ENCODE measurements around the gene KCNQ1. TPM values are rescaled to one million over a fixed set of nuclear protein-coding genes. Genes with fewer than 3 reads are reported as not detected.

Gene KCNQ1
- total RNA-seq, 3 donors from 2014 or later (not counting 1 experiment from before 2014, with no cell fraction given) = 1.9 to 7.8 (median 3.3) TPM

- ATAC-seq = no peak
- H3K9me3 ChIP-seq (ENCODE audit: control insufficient read depth, insufficient read depth, low read length) = no peaks in the 10 kb centered on the region
- H3K27ac ChIP-seq (ENCODE audit: low read length) = no peak overlapping the region
- H3K27me3 Mint-ChIP-seq (ENCODE audit: low read depth in 2 of 2) = peaks cover 25 to 29% of the 10 kb centered on the region in 2 donors
- H3K27ac Mint-ChIP-seq = no peak overlapping the region
- TF ChIP-seq CTCF (IDR thresholded peaks at IDR 0.05) = no peak
- H3K4me1 ChIP-seq (ENCODE audit: control insufficient read depth, insufficient read depth, low read length) = no peaks in the 10 kb centered on the region
- DNase-seq = peak in 1 of 2 donors; percentile 11
- no peak overlapping the region for H3K4me3 Mint-ChIP-seq
- H3K36me3 ChIP-seq (ENCODE audit: control insufficient read depth, insufficient read depth, low read length) = no peaks in the 10 kb centered on the region
- H3K9me3 Mint-ChIP-seq = no peaks in the 10 kb centered on the region
- H3K4me1 Mint-ChIP-seq = no peaks in the 10 kb centered on the region
- intact Hi-C loops (cut with micrococcal nuclease) = no loop called here
- H3K36me3 Mint-ChIP-seq = no peaks in the 10 kb centered on the region
- no peak overlapping the region for H3K4me3 ChIP-seq (ENCODE audit: low read length)
- H3K27me3 ChIP-seq (ENCODE audit: control insufficient read depth, insufficient read depth, low read length) = no peaks in the 10 kb centered on the region
- WGBS (ENCODE audit: insufficient coverage) = 89% methylated on average over 9 of the region's 9 CpGs
Measured at GRCh38 chr11:2770761-2771301, 326.0 kb downstream of the KCNQ1 start.

GRCh38 chr11:2771758-2772466, 327.1 kb downstream of the KCNQ1 start:
- Histone ChIP-seq H3K27ac (ENCODE audit: low read length) (no peak overlapping the region), H3K4me3 (ENCODE audit: low read length) (no peak overlapping the region), H3K27me3 (ENCODE audit: control insufficient read depth, insufficient read depth, low read length) (no peaks in the 10 kb centered on the region), H3K9me3 (ENCODE audit: control insufficient read depth, insufficient read depth, low read length) (no peaks in the 10 kb centered on the region), H3K4me1 (ENCODE audit: control insufficient read depth, insufficient read depth, low read length) (no peaks in the 10 kb centered on the region), H3K36me3 (ENCODE audit: control insufficient read depth, insufficient read depth, low read length) (no peaks in the 10 kb centered on the region)
- Mint-ChIP-seq H3K4me3 (no peak overlapping the region), H3K27me3 (ENCODE audit: low read depth in 2 of 2) (peaks cover 19% of the 10 kb centered on the region in 2 donors), H3K27ac (no peak overlapping the region), H3K36me3 (no peaks in the 10 kb centered on the region), H3K9me3 (no peaks in the 10 kb centered on the region), H3K4me1 (no peaks in the 10 kb centered on the region)
- no peak for TF ChIP-seq CTCF (IDR thresholded peaks at IDR 0.05)
- intact Hi-C loops (cut with micrococcal nuclease) = no loop called here
- DNase-seq (peak in 1 of 2 donors; percentile 4), ATAC-seq (no peak)
- 86% methylated on average over 12 of the region's 12 CpGs for WGBS (ENCODE audit: insufficient coverage)

- no peaks in the 10 kb centered on the region for H3K4me1 Mint-ChIP-seq
- WGBS (ENCODE audit: insufficient coverage) = 52% methylated on average over 7 of the region's 7 CpGs
- intact Hi-C loops (cut with micrococcal nuclease) = no loop called here
- Histone ChIP-seq H3K27me3 (ENCODE audit: control insufficient read depth, insufficient read depth, low read length) (no peaks in the 10 kb centered on the region), H3K36me3 (ENCODE audit: control insufficient read depth, insufficient read depth, low read length) (no peaks in the 10 kb centered on the region), H3K4me3 (ENCODE audit: low read length) (no peak overlapping the region), H3K27ac (ENCODE audit: low read length) (no peak overlapping the region), H3K4me1 (ENCODE audit: control insufficient read depth, insufficient read depth, low read length) (no peaks in the 10 kb centered on the region), H3K9me3 (ENCODE audit: control insufficient read depth, insufficient read depth, low read length) (no peaks in the 10 kb centered on the region)
- ATAC-seq (peak in 1 of 3 donors; percentile 36), DNase-seq (peak in 1 of 2 donors; percentile 11)
- H3K36me3 Mint-ChIP-seq = no peaks in the 10 kb centered on the region
- no peak for TF ChIP-seq CTCF (IDR thresholded peaks at IDR 0.05)
- no peak overlapping the region for H3K4me3 Mint-ChIP-seq
- H3K27me3 Mint-ChIP-seq (ENCODE audit: low read depth in 2 of 2) = peaks cover 14 to 16% of the 10 kb centered on the region in 2 donors
- H3K9me3 Mint-ChIP-seq = no peaks in the 10 kb centered on the region
- H3K27ac Mint-ChIP-seq = no peak overlapping the region
Measured at GRCh38 chr11:2772544-2773031, 327.8 kb downstream of the KCNQ1 start.
